HFFc6 (cell line): ENCODE results near the gene RCC2. TPM values are rescaled to one million over a fixed set of nuclear protein-coding genes. Genes with fewer than 3 reads are reported as not detected.
"Not testable (repeated sequence)": the region's sequence is repeated elsewhere in the genome, so short reads cannot be mapped to it uniquely, and the experiment has no call there.

Experiments
- DNase-seq: peaks from one replicate; pipeline ENCODE4 v3.0.0-alpha.2; 2018
- H3K27ac Mint-ChIP-seq: 2 replicates; pipeline ENCODE4 v1.8.0; 2020; ENCODE audit warnings: mild to moderate bottlenecking, mixed read lengths
- H3K27me3 Mint-ChIP-seq: 2 replicates; pipeline ENCODE4 v1.8.0; 2021; ENCODE audit warnings: mild to moderate bottlenecking, moderate library complexity, mixed read lengths; ENCODE audit not compliant: insufficient read depth
- H3K36me3 Mint-ChIP-seq: 2 replicates; pipeline ENCODE4 v1.8.0; 2021; ENCODE audit warnings: low read depth, mixed read lengths
- H3K4me1 Mint-ChIP-seq: 2 replicates; pipeline ENCODE4 v1.8.0; 2020; ENCODE audit warnings: low read depth, mixed read lengths
- H3K4me3 Mint-ChIP-seq: 2 replicates; pipeline ENCODE4 v1.8.0; 2020; ENCODE audit warnings: mild to moderate bottlenecking, moderate library complexity, mixed read lengths
- H3K9me3 Mint-ChIP-seq: 2 replicates; pipeline ENCODE4 v1.8.0; 2020; ENCODE audit warnings: mild to moderate bottlenecking, mixed read lengths
- CTCF ChIP-seq: fragments of 200-600 bp; sonication (generic); IDR thresholded peaks from 2 replicates; pipeline ENCODE4 v1.5.0; 2021; ENCODE audit warnings: antibody characterized with exemption, mild to moderate bottlenecking
- long read RNA-seq: library from polyadenylated mRNA; unstranded; transcript quantifications from one replicate; pipeline ENCODE4 v2.0.0, GENCODE V29; 2019
- total RNA-seq, 6 experiments: library from RNA; stranded (reverse); fragmentation: NEBNext Ultra II Directional; extraction: Animal tissue kit (Norgen Biotek cat#: 25700); gene quantifications; 2 replicates in 1 of 6; 3 replicates in 5 of 6; pipeline ENCODE4 v1.2.3, GENCODE V29; 2021

RCC2 gene
- 10 to 100 TPM; 36.0 to 43.8 (median 38.0) TPM for total RNA-seq
- long read RNA-seq, partial matches to known transcripts: 11 of 12 reads
- long read RNA-seq, other reads (novel, unspliced or antisense): 1 of 12 reads

DNA sequence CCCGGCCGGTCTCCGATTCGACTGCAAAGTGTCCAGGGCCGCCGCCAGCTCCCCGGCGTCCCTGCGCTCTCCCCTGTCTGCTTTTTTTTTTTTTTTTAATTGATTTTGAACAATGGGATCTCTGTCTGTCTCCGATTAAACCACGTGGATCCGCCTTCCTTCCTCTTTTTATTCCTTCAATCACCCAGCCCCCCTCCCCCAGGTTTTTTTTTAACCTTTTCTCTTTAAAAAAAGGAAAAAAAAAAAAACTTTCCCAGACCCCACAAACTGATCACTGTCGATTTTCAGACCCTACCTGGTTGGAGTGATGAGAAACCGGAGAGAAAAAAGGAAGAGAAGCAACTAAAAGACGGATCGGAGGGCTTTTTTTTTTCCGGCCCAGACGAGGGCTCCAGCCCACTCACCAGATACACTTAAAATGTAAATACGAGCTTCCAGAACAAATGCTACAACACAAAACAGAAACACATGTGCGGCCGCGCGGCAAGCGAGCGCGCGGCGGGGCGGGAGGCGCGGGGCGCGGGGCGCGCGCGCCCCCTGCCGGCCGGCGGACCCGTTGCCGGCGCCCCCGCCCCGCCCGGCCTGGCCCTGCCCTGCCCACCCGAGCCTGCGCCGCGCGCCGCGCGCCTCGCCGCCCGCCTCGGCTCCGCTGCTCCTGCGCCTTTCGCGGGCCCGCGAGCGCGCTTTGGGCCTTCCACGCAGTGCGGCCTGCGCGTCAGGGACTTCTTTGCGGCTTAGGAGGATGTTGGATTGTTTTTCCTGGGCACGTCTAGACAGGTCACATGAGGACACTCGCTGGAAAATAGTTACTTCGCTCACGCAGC lies at the start of gene RCC2:
TSS of gene RCC2 (minus strand) at position 428 of the 824 bp plus-strand sequence. CDS start 1,163 bp downstream, outside the sequence.
- H3K9me3 Mint-ChIP-seq: no peaks in the 10 kb centered on the region
- peak; percentile 21 for TF ChIP-seq CTCF
- 0 out of 2 replicates have a peak, but pooled peaks cover 4% of the 10 kb centered on the region for H3K36me3 Mint-ChIP-seq
- H3K4me1 Mint-ChIP-seq: peaks cover 49% of the 10 kb centered on the region
- peak within 1 kb of the TSS; percentile 81 for H3K27ac Mint-ChIP-seq
- H3K4me3 Mint-ChIP-seq: peak within 1 kb of the TSS; percentile 96
- peak; percentile 71 for DNase-seq
- no peaks in the 10 kb centered on the region for H3K27me3 Mint-ChIP-seq

DNA sequence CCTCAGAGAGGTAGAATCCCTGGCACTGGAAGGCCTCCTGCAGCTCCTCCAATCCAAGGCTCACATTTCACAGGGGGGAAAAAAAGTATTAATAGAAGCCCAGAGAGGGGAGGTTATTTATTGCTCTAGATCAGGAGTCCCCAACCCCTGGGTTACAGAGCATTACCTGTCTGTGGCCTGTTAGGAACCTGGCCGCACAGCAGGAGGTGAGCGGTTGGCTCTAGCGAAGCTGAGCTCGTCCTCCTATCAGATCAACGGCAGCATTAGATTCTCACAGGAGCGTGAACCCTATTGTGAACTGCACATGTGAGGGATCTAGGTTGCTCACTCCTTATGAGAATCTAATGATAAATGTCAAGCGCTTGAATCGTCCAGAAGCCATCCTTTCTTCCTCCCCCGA lies 46.8 kb upstream of the RCC2 start:
- TF ChIP-seq CTCF: no peak
- H3K27ac Mint-ChIP-seq: no peak overlapping the region
- no peaks in the 10 kb centered on the region for H3K9me3 Mint-ChIP-seq
- H3K27me3 Mint-ChIP-seq: peaks cover 3% of the 10 kb centered on the region
- no peak for DNase-seq
- H3K4me1 Mint-ChIP-seq: peaks cover 13% of the 10 kb centered on the region; the same call in 1 of the 2 replicates
- H3K36me3 Mint-ChIP-seq: no peaks in the 10 kb centered on the region
- H3K4me3 Mint-ChIP-seq: no peak overlapping the region

GRCh38 chr1:17485281-17485680 lies 45.8 kb upstream of the RCC2 start:
- Mint-ChIP-seq H3K4me1 (peaks cover 13% of the 10 kb centered on the region; the same call in 1 of the 2 replicates), H3K4me3 (no peak overlapping the region), H3K9me3 (no peaks in the 10 kb centered on the region), H3K27me3 (peaks cover 3% of the 10 kb centered on the region), H3K27ac (no peak overlapping the region), H3K36me3 (no peaks in the 10 kb centered on the region)
- DNase-seq: no peak
- TF ChIP-seq CTCF: peak; percentile 75

- not testable (repeated sequence) for H3K27ac Mint-ChIP-seq, H3K4me1 Mint-ChIP-seq, H3K9me3 Mint-ChIP-seq, H3K4me3 Mint-ChIP-seq, H3K36me3 Mint-ChIP-seq, H3K27me3 Mint-ChIP-seq, DNase-seq
Observed at GRCh38 chr1:17481981-17482380, 42.5 kb upstream of the RCC2 start.

GRCh38 chr1:17480846-17481245 lies 41.4 kb upstream of the RCC2 start:
- H3K27me3 Mint-ChIP-seq: peaks cover 4% of the 10 kb centered on the region

More at GRCh38 chr1:17480846-17481245, 41.4 kb upstream of the RCC2 start:
- H3K4me1 Mint-ChIP-seq: peaks cover 9% of the 10 kb centered on the region
- no peak overlapping the region for H3K4me3 Mint-ChIP-seq
- H3K9me3 Mint-ChIP-seq: no peaks in the 10 kb centered on the region
- DNase-seq: no peak
- no peak overlapping the region for H3K27ac Mint-ChIP-seq
- TF ChIP-seq CTCF: no peak
- H3K36me3 Mint-ChIP-seq: no peaks in the 10 kb centered on the region
